Spleen (tissue), 7 donors: ENCODE measurements around the gene MAPK14.
"Not testable (repeated sequence)": the region's sequence is repeated elsewhere in the genome, so short reads cannot be mapped to it uniquely, and the experiment has no call there.

ENCODE experiments used
- POLR2AphosphoS5 ChIP-seq, 3 donors: sonication (generic); formaldehyde crosslinking; IDR thresholded peaks; one replicate each; pipeline ENCODE4 v1.5.1; 2017; ENCODE audit warnings: antibody characterized with exemption in 3 of 3
- TF ChIP-seq, protein P1 (sequence below), 11 experiments: fragments of 200-600 bp in 7 of 11; fragments of 450-650 bp in 4 of 11; sonication (generic) in 4 of 11; IDR thresholded peaks in 8 of 11; conservative IDR thresholded peaks in 3 of 11; 1 replicate in 7 of 11; 2 replicates in 4 of 11; pipeline versions ENCODE4 v1.4.0 to v1.8.0; 2016 to 2021; ENCODE audit warnings: antibody characterized with exemption in 11 of 11, inconsistent platforms in 4 of 11, mild to moderate bottlenecking in 1 of 11
- donor health status: DM: no; HTN: no; CAD: no; lungs with moderate emphysema.
- donor health status: DM: no; HTN: no; CAD: no.
- donor health status: DM: no; HTN: no; CAD: no.

DNA sequence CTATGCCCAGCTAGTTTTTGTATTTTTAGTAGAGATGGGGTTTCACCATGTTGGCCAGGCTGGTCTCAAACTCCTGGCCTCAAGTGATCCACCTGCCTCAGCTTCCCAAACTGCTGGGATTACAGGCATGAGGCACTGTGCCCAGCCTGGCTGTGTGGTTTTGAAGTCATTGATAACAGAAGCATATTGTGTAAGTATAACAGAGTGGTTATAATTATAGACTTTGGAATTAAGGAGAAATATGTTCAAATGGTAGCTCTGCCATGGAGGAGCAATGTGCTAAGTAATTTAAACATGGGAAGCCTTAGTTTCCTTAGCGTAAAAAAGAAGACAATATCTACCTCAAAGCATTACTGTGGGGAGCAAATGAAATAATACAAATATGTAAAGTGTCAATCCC, 47.5 kb upstream of the MAPK14 start:
- TF ChIP-seq POLR2AphosphoS5 (IDR thresholded peaks at IDR 0.05) = not testable (repeated sequence)
- TF ChIP-seq, protein P1, sequence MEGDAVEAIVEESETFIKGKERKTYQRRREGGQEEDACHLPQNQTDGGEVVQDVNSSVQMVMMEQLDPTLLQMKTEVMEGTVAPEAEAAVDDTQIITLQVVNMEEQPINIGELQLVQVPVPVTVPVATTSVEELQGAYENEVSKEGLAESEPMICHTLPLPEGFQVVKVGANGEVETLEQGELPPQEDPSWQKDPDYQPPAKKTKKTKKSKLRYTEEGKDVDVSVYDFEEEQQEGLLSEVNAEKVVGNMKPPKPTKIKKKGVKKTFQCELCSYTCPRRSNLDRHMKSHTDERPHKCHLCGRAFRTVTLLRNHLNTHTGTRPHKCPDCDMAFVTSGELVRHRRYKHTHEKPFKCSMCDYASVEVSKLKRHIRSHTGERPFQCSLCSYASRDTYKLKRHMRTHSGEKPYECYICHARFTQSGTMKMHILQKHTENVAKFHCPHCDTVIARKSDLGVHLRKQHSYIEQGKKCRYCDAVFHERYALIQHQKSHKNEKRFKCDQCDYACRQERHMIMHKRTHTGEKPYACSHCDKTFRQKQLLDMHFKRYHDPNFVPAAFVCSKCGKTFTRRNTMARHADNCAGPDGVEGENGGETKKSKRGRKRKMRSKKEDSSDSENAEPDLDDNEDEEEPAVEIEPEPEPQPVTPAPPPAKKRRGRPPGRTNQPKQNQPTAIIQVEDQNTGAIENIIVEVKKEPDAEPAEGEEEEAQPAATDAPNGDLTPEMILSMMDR (IDR thresholded peaks at IDR 0.05 in 8 of 11, conservative IDR thresholded peaks at IDR 0.05 in 3 of 11) = not testable (repeated sequence)
